HG03135 (cell line): ENCODE results near the gene EIF2B4.
"Not testable (repeated sequence)": the region's sequence is repeated elsewhere in the genome, so short reads cannot be mapped to it uniquely, and the experiment has no call there.

Experiments used
- ATAC-seq: cut with Tn5 transposase; IDR thresholded peaks from one replicate; pipeline ENCODE4 v1.9.1; 2021; ENCODE audit warnings: mild to moderate bottlenecking, moderate library complexity; ENCODE audit not compliant: unreplicated experiment

The EIF2B4 gene

DNA sequence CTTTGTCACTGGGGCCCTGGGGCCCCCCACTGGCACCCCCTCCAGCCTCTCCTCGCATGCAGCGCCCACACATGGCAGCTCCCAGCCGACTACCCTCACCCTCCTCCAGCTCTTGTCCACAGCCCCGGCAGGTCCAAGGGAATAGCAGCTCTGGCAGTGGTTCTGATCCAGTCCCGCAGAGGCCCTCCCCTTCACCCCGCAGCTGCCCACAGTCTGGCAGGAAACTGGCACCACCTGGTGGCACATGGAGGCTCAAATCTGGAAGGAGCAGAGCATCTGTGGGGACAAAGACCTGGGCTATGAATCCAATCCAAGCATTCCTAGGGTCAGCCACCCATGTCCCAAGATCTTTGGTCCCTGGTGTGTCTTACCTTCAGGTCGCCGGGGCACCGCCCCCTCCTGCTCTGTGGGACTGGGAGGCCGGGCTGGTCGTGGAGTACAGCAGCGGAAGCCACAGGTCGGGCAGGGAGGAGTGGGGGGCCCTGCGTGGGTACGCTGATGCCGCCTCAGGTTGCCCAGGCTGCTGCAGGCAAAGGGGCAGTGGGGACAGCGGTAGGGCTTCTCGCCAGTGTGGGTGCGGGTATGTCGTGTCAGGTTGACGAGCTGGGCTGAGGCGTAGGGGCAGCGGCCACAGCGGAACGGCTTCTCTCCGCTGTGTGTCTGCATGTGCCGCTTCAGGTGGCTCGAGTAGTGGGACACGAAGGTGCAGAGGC lies 8.1 kb upstream of the EIF2B4 start:
- ATAC-seq = no peak

- no peak for ATAC-seq
These were observed 7.5 kb upstream of the EIF2B4 start for GRCh38 chr2:27377618-27378095.

DNA sequence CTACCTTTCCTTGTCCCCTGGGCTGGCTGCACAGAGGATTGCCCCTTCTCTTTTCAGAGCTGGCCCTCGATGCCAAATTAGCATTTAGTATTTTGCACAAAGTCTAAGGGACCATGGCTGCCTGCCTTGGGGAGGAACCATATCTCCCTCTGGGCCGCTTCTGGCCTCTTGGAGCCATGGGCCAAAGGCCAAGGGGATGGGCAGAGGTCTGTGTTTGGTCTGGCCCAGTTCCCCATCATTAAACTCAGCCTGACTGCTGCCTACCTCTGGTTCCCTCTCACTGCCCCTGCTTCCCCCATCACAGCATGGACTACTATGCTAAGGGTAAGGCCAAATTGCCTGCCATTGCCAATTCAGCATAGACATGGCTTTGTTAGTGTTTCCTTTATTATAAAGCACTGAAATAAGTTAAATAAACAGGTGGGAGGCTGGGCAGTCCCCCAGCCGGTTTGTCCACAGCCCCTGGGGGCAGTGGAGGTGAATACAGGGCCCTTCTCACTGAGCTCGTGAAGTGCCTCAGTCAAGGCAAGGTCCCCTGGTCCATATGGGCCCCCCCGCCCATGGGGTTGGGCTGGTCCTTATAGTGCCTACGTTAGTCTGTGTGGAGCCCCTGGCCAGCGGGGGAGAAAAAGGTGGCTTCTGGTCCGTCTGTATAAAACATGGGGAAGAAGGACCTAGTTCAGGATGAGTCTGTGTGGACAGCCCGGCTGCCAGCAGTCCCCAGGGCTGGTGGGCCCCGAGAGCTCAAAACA lies 6.9 kb upstream of the EIF2B4 start:
- ATAC-seq = no peak

DNA sequence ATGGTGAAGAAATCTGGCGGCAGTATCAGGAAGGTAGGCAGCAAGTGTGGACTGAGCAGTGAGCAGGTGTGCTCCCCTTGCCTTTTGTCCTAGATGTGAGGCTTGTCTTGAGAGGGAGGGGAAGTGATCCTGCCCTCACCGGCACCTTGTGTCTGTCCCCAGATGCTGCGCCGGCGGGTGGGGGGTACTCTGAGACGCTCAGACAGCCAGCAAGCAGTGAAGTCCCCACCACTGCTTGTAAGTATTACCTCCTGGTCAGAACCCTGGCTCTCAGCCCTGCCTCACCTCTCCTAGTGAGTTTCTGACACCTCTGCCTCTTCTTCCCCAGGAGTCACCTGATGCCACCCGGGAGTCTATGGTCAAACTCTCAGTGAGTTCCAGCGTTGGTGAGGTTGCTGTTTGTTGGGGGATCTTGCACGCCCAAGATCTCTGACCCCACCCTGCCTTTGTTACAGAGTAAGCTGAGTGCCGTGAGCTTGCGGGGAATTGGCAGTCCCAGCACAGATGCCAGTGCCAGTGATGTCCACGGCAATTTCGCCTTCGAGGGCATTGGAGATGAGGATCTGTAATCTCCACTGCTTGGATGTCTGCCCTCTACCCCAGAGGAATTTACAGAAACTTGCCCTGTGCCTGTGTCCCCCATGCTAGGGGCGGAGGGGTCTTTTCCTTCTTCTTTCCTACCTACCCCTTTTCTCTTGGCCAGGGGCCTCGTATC lies 6.2 kb upstream of the EIF2B4 start:
- no peak for ATAC-seq

- ATAC-seq = no peak
These were observed 5.5 kb upstream of the EIF2B4 start for GRCh38 chr2:27375513-27376099.

DNA sequence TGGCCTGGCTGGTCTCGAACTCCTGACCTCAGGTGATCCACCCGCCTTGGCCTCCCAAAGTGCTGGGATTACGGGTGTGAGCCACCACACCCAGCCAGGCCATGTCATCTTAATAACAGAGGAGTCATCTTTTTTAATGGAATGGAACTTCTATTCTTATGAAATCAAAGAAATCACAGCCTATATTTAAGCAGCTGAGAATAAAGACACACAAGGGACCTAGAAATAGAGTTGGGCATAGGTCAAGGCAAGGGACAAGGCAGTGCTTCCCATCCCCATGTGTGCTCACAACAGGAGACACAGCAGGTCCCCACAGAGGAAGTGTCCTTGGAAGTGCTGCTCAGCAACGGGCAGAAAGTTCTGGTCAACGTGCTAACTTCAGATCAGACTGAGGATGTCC lies 3.4 kb upstream of the EIF2B4 start:
- no peak for ATAC-seq

- ATAC-seq = no peak
These were observed 2.8 kb upstream of the EIF2B4 start for GRCh38 chr2:27372937-27373336.

GRCh38 chr2:27370816-27371620 lies 880 bp upstream of the EIF2B4 start:
- peak; percentile 31 for ATAC-seq

DNA sequence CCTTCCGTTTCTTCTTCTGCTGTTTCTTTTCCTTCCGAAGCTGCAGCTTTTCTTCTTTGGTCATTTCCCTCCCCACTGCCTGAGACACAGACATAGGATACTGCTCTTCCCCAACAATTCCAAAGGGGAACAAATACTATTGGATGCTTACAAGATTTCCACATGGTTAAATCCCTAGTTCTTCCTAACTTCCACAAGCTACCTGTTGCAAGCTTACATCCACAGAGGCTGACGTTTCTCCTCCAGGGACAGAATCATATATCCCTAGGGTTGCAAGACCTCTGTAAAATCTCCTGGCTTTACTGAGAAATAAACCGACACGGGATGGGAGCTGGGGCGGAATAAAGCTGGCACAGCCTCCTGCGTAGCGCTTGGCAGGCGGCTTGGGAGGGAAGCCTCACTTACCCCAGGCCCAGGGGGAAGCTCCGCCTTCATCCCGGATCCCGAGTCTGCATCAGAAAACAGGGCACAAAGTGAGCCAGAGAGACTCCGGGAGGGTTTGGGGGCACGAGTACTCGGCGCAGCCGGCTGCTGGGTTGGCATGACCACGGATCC lies 590 bp downstream of the EIF2B4 start:
- ATAC-seq = no peak

GRCh38 chr2:27363933-27364332 lies 6.2 kb downstream of the EIF2B4 start:
- ATAC-seq = no peak

DNA sequence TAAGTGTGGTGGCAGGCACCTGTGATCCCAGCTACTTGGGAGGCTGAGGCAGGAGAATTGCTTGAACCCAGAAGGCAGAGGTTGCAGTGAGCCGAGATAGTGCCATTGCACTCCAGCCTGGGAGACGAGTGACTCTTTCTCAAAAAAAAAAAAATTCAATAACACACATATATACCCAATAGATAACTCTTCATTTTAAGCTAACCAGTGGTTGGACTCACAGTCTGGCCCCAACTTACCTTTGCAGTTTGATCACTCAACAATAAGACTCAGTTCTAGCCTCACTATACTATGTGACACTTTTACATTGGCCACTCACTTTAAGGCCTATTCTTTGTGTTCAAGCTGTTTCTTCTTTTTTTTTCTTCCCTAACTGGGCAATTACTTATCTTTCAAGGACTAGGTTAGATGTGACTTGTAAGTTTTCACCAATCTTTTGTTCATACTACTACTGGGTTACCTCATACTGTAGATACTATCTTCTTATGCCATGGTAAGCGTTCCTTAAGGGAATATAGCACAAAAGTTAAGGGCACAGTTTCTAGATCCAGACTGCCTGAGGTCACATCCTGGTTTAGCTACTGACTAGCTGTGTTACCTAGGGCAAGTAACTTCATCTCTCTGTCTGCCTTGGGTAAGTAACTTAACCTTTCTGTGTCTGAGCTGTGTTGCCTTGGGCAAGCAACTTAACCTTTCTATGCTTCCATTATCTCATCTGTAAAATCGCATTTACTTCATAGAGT lies 7.3 kb downstream of the EIF2B4 start:
- ATAC-seq = no peak

DNA sequence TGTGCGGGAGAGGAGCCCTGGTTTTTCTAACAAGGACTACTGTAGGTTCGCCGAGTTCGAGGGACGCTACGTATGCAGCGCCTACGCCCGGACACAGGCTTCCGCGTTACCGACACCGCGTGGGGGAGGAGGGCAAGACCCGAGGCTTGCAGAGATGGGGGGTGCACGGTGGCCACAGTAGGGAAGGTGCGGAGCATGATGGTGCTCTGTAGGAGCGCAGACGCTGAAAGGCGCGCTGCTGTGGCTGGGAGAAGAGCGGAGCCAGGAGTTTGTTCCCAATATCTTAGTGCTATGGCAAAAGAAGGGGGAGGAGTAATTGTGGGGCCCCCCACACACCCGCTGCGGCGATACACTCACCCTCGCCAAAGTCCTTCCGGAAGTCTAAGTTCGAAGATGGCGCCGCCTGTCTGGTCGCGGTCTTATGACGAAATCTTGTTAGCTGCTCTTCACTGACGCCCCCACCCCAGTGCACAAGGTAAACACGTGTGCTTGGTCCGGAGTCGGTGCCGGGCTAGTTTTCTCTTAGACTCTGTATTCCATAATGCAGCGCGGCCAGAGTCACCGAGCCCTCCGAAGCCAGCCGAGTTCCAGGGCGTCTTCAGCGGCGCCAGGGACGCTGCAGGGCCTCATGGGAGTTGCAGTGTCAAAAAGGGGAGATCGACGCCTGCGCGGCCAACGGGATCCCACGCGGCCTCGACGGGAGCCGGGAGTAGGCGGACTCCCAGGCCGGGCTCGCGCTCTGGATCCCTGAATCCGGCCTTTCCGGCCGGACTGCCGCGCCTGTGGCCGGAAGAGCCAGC lies 13.6 kb downstream of the EIF2B4 start, which contains the start of gene GTF3C2:
TSS of gene GTF3C2 (minus strand) at position 383 of the 800 bp plus-strand sequence. CDS start 13,210 bp downstream, outside the sequence.
- ATAC-seq = peak; percentile 85

DNA sequence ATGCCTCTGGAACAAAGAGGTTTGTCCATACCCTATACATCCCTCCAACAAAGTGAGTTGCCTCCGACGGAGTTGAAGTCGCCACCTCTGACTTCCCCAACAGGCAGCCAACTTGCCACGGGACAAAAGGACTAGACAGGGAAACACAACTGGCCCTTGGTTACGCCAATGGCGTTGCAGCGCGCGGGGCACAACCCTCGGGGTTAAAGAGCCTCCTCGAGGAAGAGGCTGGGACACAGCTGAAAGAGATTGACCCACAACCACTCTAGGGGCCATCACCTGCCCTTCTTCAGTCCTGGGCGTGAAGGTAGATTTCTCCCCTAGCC lies 14.1 kb downstream of the EIF2B4 start:
- ATAC-seq = peak; percentile 42

- no peak for ATAC-seq
These were observed 15.6 kb downstream of the EIF2B4 start for GRCh38 chr2:27354597-27354927.

DNA sequence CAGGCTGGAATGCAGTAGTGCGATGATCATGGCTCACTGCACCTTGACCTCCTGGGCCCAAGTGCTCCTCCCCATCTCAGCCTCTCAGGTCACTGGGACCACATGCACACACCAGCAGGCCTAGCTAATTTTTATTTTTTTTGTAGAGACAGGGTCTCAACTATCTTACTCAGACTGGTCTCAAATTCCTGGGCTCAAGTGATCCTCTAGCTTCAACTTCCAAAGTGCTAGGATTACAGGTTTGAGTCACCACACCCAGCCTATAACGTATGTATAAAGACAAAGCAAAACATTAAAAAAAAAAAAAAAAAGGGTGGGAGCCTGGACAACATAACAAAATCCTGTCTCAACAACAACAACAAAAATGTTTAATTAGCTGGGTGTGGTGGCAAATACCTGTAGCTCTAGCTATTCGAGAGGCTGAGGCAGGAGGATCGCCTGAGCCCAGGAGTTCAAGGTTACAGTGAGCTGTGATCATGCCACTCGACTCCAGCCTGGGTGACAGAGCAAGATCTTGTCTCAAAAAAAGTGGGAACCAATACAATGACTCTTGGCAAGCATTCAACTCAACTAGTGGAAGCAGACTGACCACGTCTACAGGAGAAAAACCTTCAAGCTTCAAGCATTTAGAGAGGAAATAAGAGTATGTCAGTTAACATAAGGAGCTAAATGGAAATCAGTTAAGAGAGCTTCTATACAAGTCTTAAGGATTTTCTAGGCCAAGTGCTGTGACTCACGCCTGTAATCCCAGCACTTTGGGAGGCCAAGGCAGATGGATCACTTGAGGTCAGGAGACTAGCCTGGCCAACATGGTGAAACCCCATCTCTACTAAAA lies 16.2 kb downstream of the EIF2B4 start:
- ATAC-seq = no peak

DNA sequence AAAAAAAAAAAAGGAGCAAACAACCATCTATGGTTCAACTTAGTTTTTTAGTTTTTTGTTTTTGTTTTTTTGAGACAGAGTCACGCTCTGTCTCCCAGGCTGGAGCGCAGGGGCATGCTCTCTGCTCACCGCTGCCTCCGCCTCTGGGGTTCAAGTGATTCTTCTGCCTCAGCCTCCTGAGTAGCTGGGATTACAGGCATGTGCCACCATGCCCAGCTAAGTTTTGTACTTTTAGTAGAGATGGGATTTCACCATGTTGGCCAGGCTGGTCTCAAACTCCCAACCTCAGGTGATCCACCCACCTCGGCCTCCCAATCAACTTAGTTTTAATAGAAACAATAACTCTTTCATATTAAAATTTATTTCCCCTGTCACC lies 16.8 kb downstream of the EIF2B4 start:
- not testable (repeated sequence) for ATAC-seq

DNA sequence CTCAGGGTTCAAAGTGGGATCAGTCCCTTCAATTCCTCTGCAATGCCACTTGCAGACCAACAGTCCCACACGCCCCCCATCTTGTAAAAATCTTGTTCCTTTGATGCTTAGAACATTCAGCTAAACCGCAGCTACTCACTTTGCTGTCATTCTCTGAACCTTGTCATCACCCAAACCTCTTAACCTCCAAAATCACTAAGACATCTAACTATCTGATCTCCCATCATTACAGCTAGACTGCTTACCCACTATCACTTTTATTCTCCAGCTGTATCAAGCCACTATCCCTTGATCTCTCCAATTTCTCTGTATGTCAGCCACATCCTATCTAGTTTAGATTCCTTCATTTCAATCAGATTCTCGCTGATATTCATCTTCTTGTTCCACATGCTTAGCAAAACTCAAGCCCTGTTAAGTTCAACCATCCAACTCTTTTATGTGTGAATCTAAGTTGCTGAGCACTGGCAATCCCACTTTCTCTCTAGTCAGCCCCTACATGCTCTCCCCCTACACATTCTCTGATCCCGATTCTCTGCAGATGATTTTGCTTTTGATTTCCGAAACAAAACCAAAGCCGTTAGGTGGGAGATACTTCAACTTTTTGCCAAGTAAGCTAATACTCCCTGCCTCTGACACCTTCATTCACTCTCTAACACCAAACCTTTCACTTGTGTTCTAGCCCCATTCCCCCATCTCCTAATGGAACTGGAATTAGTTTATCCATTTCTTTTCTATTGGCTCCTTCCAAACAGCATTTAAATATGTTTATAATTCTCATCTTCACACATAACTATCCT lies 18.1 kb downstream of the EIF2B4 start:
- no peak for ATAC-seq
